HEK293 (cell line): Measurements from ENCODE around the gene HSFX1.
"Not testable (repeated sequence)": the region's sequence is repeated elsewhere in the genome, so short reads cannot be mapped to it uniquely, and the experiment has no call there.

Experiments
- CTCF ChIA-PET: fragments of 350-600 bp; formaldehyde crosslinking; extraction: SDS; loops from one replicate; lab custom pipeline; 2021; ENCODE audit warnings: antibody characterized with exemption; lab: Yijun Ruan, JAX
- POLR2A ChIA-PET: fragments of 300-600 bp; formaldehyde crosslinking; extraction: SDS; loops from one replicate; lab custom pipeline; 2020; ENCODE audit warnings: antibody characterized with exemption, inconsistent platforms; lab: Yijun Ruan, JAX
- H3K27ac ChIP-seq: fragments of 200-500 bp; sonication (Bioruptor generic); 2 replicates; pipeline ENCODE4 v1.5.1; 2014; ENCODE audit warnings: low read depth, low read length, control low read depth, inconsistent platforms; ENCODE audit errors: extremely low read depth
- H3K36me3 ChIP-seq, 2 experiments: fragments of 200-500 bp in 1 of 2; sonication (Bioruptor generic) in 1 of 2; 1 replicate in 1 of 2; 2 replicates in 1 of 2; pipeline ENCODE4 v1.5.1; 2014 to 2017; ENCODE audit warnings: inconsistent platforms in 2 of 2, low read length in 2 of 2; ENCODE audit not compliant: control insufficient read depth in 2 of 2, insufficient read depth in 1 of 2
- H3K4me1 ChIP-seq: fragments of 200-500 bp; sonication (Bioruptor generic); 2 replicates; pipeline ENCODE4 v1.5.1; 2014; ENCODE audit warnings: mild to moderate bottlenecking, low read length, inconsistent platforms; ENCODE audit not compliant: control insufficient read depth, insufficient read depth
- H3K4me3 ChIP-seq: 2 replicates; pipeline ENCODE4 v1.5.1; 2011; ENCODE audit warnings: low read depth, mild to moderate bottlenecking, control low read depth, low read length, moderate library complexity
- H3K9me3 ChIP-seq: fragments of 200-500 bp; sonication (Bioruptor generic); 2 replicates; pipeline ENCODE4 v1.5.1; 2014; ENCODE audit warnings: low read depth, low read length, inconsistent platforms; ENCODE audit not compliant: control insufficient read depth, insufficient read depth
- EGR2 ChIP-seq: fragments of 450-650 bp; formaldehyde crosslinking; IDR thresholded peaks from 2 replicates; pipeline ENCODE4 v1.5.1; 2016; ENCODE audit warnings: low read depth, missing biosample characterization, missing genetic modification characterization
- ELK4 ChIP-seq: IDR thresholded peaks from 2 replicates; pipeline ENCODE4 v1.6.1; 2011; ENCODE audit warnings: mild to moderate bottlenecking, low read depth, low read length, borderline replicate concordance
- GLIS1 ChIP-seq: fragments of 450-650 bp; formaldehyde crosslinking; IDR thresholded peaks from 2 replicates; pipeline ENCODE4 v1.5.1; 2016; ENCODE audit warnings: missing biosample characterization, missing genetic modification characterization
- HOXA7 ChIP-seq: sonication (generic); formaldehyde crosslinking; IDR thresholded peaks from 2 replicates; pipeline ENCODE4 v1.8.1; 2022; ENCODE audit warnings: missing genetic modification reagents, borderline replicate concordance
- RBAK ChIP-seq: fragments of 450-650 bp; formaldehyde crosslinking; IDR thresholded peaks from 2 replicates; pipeline ENCODE4 v1.5.1; 2016; ENCODE audit warnings: missing biosample characterization, missing genetic modification characterization
- ZBTB10 ChIP-seq: fragments of 450-650 bp; formaldehyde crosslinking; IDR thresholded peaks from 2 replicates; pipeline ENCODE4 v1.5.1; 2016; ENCODE audit warnings: missing biosample characterization, missing genetic modification characterization
- ZBTB21 ChIP-seq: fragments of 450-650 bp; formaldehyde crosslinking; IDR thresholded peaks from 2 replicates; pipeline ENCODE4 v1.5.1; 2017; ENCODE audit warnings: missing biosample characterization, missing genetic modification characterization
- ZFP3 ChIP-seq: fragments of 450-650 bp; formaldehyde crosslinking; IDR thresholded peaks from 2 replicates; pipeline ENCODE4 v1.5.1; 2016; ENCODE audit warnings: low read depth, missing biosample characterization, missing genetic modification characterization
- ZNF140 ChIP-seq: fragments of 450-650 bp; formaldehyde crosslinking; IDR thresholded peaks from 2 replicates; pipeline ENCODE4 v1.5.1; 2016; ENCODE audit warnings: missing biosample characterization, missing genetic modification characterization
- ZNF169 ChIP-seq: fragments of 450-650 bp; formaldehyde crosslinking; IDR thresholded peaks from 2 replicates; pipeline ENCODE4 v1.5.1; 2016; ENCODE audit warnings: missing biosample characterization, missing genetic modification characterization
- ZNF248 ChIP-seq: fragments of 450-650 bp; formaldehyde crosslinking; IDR thresholded peaks from 2 replicates; pipeline ENCODE4 v1.5.1; 2017; ENCODE audit warnings: missing biosample characterization, missing genetic modification characterization
- ZNF280C ChIP-seq: fragments of 450-650 bp; formaldehyde crosslinking; IDR thresholded peaks from 2 replicates; pipeline ENCODE4 v1.5.1; 2016; ENCODE audit warnings: missing biosample characterization, missing genetic modification characterization
- ZNF302 ChIP-seq: fragments of 450-650 bp; formaldehyde crosslinking; IDR thresholded peaks from 2 replicates; pipeline ENCODE4 v1.5.1; 2016; ENCODE audit warnings: missing biosample characterization, missing genetic modification characterization, low read depth
- ZNF37A ChIP-seq: fragments of 450-650 bp; IDR thresholded peaks from 2 replicates; pipeline ENCODE4 v1.5.1; 2018; ENCODE audit warnings: missing biosample characterization, missing genetic modification characterization
- ZNF391 ChIP-seq: fragments of 450-650 bp; formaldehyde crosslinking; IDR thresholded peaks from 2 replicates; pipeline ENCODE4 v1.5.1; 2016; ENCODE audit warnings: low read depth, missing biosample characterization, missing genetic modification characterization, borderline replicate concordance
- ZNF416 ChIP-seq: fragments of 450-650 bp; formaldehyde crosslinking; IDR thresholded peaks from 2 replicates; pipeline ENCODE4 v1.5.1; 2016; ENCODE audit warnings: missing biosample characterization, missing genetic modification characterization
- ZNF558 ChIP-seq: fragments of 450-650 bp; formaldehyde crosslinking; IDR thresholded peaks from 2 replicates; pipeline ENCODE4 v1.5.1; 2016; ENCODE audit warnings: missing biosample characterization, missing genetic modification characterization
- ZNF561 ChIP-seq: fragments of 450-650 bp; IDR thresholded peaks from 2 replicates; pipeline ENCODE4 v1.5.1; 2018; ENCODE audit warnings: missing biosample characterization, missing genetic modification characterization, borderline replicate concordance
- ZNF600 ChIP-seq: fragments of 450-650 bp; formaldehyde crosslinking; IDR thresholded peaks from 2 replicates; pipeline ENCODE4 v1.5.1; 2016; ENCODE audit warnings: missing biosample characterization, missing genetic modification characterization
- ZNF658 ChIP-seq: fragments of 450-650 bp; formaldehyde crosslinking; IDR thresholded peaks from 2 replicates; pipeline ENCODE4; 2016; ENCODE audit warnings: missing biosample characterization, missing genetic modification characterization
- ZSCAN5A ChIP-seq: fragments of 450-650 bp; formaldehyde crosslinking; IDR thresholded peaks from 2 replicates; pipeline ENCODE4 v1.5.1; 2016; ENCODE audit warnings: missing biosample characterization, missing genetic modification characterization

Gene HSFX1

GRCh38 chrX:149758068-149758714 lies 15.7 kb upstream of the HSFX1 start:
- POLR2A ChIA-PET = no interaction called here
- Histone ChIP-seq H3K36me3 (no peaks in the 10 kb centered on the region), H3K4me3 (no peak overlapping the region), H3K27ac (no peak overlapping the region), H3K9me3 (no peaks in the 10 kb centered on the region), H3K4me1 (no peaks in the 10 kb centered on the region)
- CTCF ChIA-PET = no interaction called here
- no peak for TF ChIP-seq HOXA7 (CRISPR knock-in tag)
- TF ChIP-seq, all 188 proteins: peak for 0

- H3K36me3 ChIP-seq, POLR2A ChIA-PET, H3K9me3 ChIP-seq, H3K4me1 ChIP-seq, H3K27ac ChIP-seq, H3K4me3 ChIP-seq, CTCF ChIA-PET: not testable (repeated sequence)
These were observed 15.2 kb upstream of the HSFX1 start for GRCh38 chrX:149758715-149759078.

- no peaks in the 10 kb centered on the region for H3K36me3 ChIP-seq
- TF ChIP-seq ZNF248 (tag by site-specific recombination) = no peak
- no peak for TF ChIP-seq EGR2 (tag by site-specific recombination)
- TF ChIP-seq ZFP3 (tag by site-specific recombination) = no peak
- TF ChIP-seq RBAK = no peak
- TF ChIP-seq, all 188 proteins: peak for 0
- no peaks in the 10 kb centered on the region for H3K9me3 ChIP-seq
- H3K4me1 ChIP-seq = no peaks in the 10 kb centered on the region
- ChIA-PET POLR2A (no interaction called here), CTCF (no interaction called here)
- H3K4me3 ChIP-seq = no peak overlapping the region
- no peak overlapping the region for H3K27ac ChIP-seq
These were observed 14.0 kb upstream of the HSFX1 start for GRCh38 chrX:149759824-149760223.

GRCh38 chrX:149760965-149761364 lies 12.9 kb upstream of the HSFX1 start:
- Histone ChIP-seq H3K36me3 (no peaks in the 10 kb centered on the region), H3K4me3 (no peak overlapping the region), H3K9me3 (no peaks in the 10 kb centered on the region), H3K4me1 (no peaks in the 10 kb centered on the region), H3K27ac (no peak overlapping the region)
- ChIA-PET CTCF (no interaction called here), POLR2A (no interaction called here)
- TF ChIP-seq ZNF558 (tag by site-specific recombination) = no peak
- no peak for TF ChIP-seq ZNF600 (tag by site-specific recombination)
- no peak for TF ChIP-seq ZBTB10 (tag by site-specific recombination)
- TF ChIP-seq ZNF140 (tag by site-specific recombination) = no peak
- no peak for TF ChIP-seq ELK4
- TF ChIP-seq ZBTB21 = no peak
- TF ChIP-seq ZNF302 (tag by site-specific recombination) = no peak
- TF ChIP-seq ZNF169 (tag by site-specific recombination) = no peak
- TF ChIP-seq ZNF280C = no peak
- no peak for TF ChIP-seq ZNF561 (tag by site-specific recombination)
- TF ChIP-seq ZNF391 = no peak
- TF ChIP-seq GLIS1 (tag by site-specific recombination) = no peak
- no peak for TF ChIP-seq ZNF416
- no peak for TF ChIP-seq ZNF37A (tag by site-specific recombination)
- TF ChIP-seq ZNF658 (tag by site-specific recombination) = no peak
- TF ChIP-seq ZSCAN5A = no peak
- TF ChIP-seq HOXA7 (CRISPR knock-in tag) = no peak
